GM23338 (cell line): ENCODE measurements around the gene RAB31. TPM values are rescaled to one million over a fixed set of nuclear protein-coding genes. Genes with fewer than 3 reads are reported as not detected.

Experiments used
- ATAC-seq: fragments of 200-7000 bp; cut with Tn5 transposase; 3 replicates; pipeline ENCODE4 v1.9.1; 2020
- DNase-seq: peaks from one replicate; pipeline ENCODE4 v3.0.0-alpha.2; 2015; ENCODE audit warnings: low spot score
- H2AFZ ChIP-seq: fragments of 200-600 bp; sonication (generic); 2 replicates; pipeline ENCODE4 v1.8.0; 2016; ENCODE audit warnings: antibody characterized with exemption, mild to moderate bottlenecking, moderate library complexity
- H3F3A ChIP-seq: fragments of 200-600 bp; sonication (generic); replicated peaks from 2 replicates; pipeline ENCODE4 v1.8.0; 2017; ENCODE audit warnings: antibody characterized with exemption, mixed run types, low read depth
- H3K27ac ChIP-seq: fragments of 200-600 bp; sonication (generic); 2 replicates; pipeline ENCODE4 v1.6.1; 2016; ENCODE audit warnings: low read depth
- H3K27me3 ChIP-seq: fragments of 200-600 bp; sonication (generic); 2 replicates; pipeline ENCODE4 v1.8.0; 2016; ENCODE audit warnings: mild to moderate bottlenecking, mixed run types, moderate library complexity; ENCODE audit not compliant: insufficient read depth
- H3K36me3 ChIP-seq: fragments of 200-600 bp; sonication (generic); 2 replicates; pipeline ENCODE4 v1.8.0; 2016; ENCODE audit warnings: mild to moderate bottlenecking; ENCODE audit not compliant: insufficient read depth
- H3K4me1 ChIP-seq: fragments of 200-600 bp; sonication (generic); 2 replicates; pipeline ENCODE4 v1.8.0; 2016; ENCODE audit warnings: mild to moderate bottlenecking, moderate library complexity; ENCODE audit not compliant: insufficient read depth
- H3K4me2 ChIP-seq: fragments of 200-600 bp; sonication (generic); 2 replicates; pipeline ENCODE4 v1.7.1; 2017; ENCODE audit warnings: mixed run types
- H3K4me3 ChIP-seq: fragments of 200-600 bp; sonication (generic); 2 replicates; pipeline ENCODE4 v1.6.1; 2016; ENCODE audit warnings: mixed run types
- H3K79me2 ChIP-seq: fragments of 200-600 bp; sonication (generic); replicated peaks from 2 replicates; pipeline ENCODE4 v1.8.0; 2017; ENCODE audit warnings: mild to moderate bottlenecking; ENCODE audit not compliant: insufficient read depth
- H3K9me2 ChIP-seq: fragments of 200-600 bp; sonication (generic); 2 replicates; pipeline ENCODE4 v1.8.0; 2017; ENCODE audit not compliant: insufficient read depth
- H4K20me1 ChIP-seq: fragments of 200-600 bp; sonication (generic); replicated peaks from 2 replicates; pipeline ENCODE4 v1.8.0; 2017; ENCODE audit warnings: mild to moderate bottlenecking; ENCODE audit not compliant: insufficient read depth
- H3K27ac Mint-ChIP-seq: 2 replicates; pipeline ENCODE4 v1.8.0; 2020; ENCODE audit warnings: inconsistent platforms, mild to moderate bottlenecking, moderate library complexity, mixed read lengths
- H3K27me3 Mint-ChIP-seq: 3 replicates; pipeline ENCODE4 v1.8.0; 2022; ENCODE audit warnings: low read depth, mild to moderate bottlenecking, moderate library complexity, mixed read lengths, inconsistent platforms; ENCODE audit not compliant: insufficient read depth, poor library complexity
- H3K36me3 Mint-ChIP-seq: 3 replicates; pipeline ENCODE4 v1.8.0; 2021; ENCODE audit warnings: low read depth, mild to moderate bottlenecking, inconsistent platforms, moderate library complexity, mixed read lengths
- H3K4me1 Mint-ChIP-seq: 3 replicates; pipeline ENCODE4 v1.8.0; 2020; ENCODE audit warnings: mild to moderate bottlenecking, inconsistent platforms, mixed read lengths
- H3K4me3 Mint-ChIP-seq: 3 replicates; pipeline ENCODE4 v1.8.0; 2021; ENCODE audit warnings: moderate library complexity, mild to moderate bottlenecking, inconsistent platforms, mixed read lengths
- H3K9me3 Mint-ChIP-seq: 3 replicates; pipeline ENCODE4 v1.8.0; 2020; ENCODE audit warnings: moderate library complexity, mild to moderate bottlenecking, inconsistent platforms, mixed read lengths
- CREB1 ChIP-seq: fragments of 250-450 bp; sonication (Bioruptor Pico); IDR thresholded peaks from 2 replicates; pipeline ENCODE4 v1.5.0; 2020; ENCODE audit warnings: low read depth, mild to moderate bottlenecking, moderate library complexity
- EZH2 ChIP-seq: fragments of 200-600 bp; sonication (generic); IDR thresholded peaks from one replicate; pipeline ENCODE4 v1.8.0; 2017; ENCODE audit warnings: antibody characterized with exemption, mild to moderate bottlenecking, low read depth; ENCODE audit not compliant: unreplicated experiment
- EZH2phosphoT487 ChIP-seq: fragments of 200-600 bp; sonication (generic); IDR thresholded peaks from one replicate; pipeline ENCODE4 v1.8.1; 2018; ENCODE audit warnings: antibody characterized with exemption; ENCODE audit not compliant: unreplicated experiment
- JUNB ChIP-seq: IDR thresholded peaks from one replicate; pipeline ENCODE4 v1.6.1; 2016; ENCODE audit warnings: antibody characterized with exemption; ENCODE audit not compliant: unreplicated experiment
- NANOG ChIP-seq: IDR thresholded peaks from 2 replicates; pipeline ENCODE4 v1.6.1; 2016; ENCODE audit warnings: antibody characterized with exemption, borderline replicate concordance
- POLR2AphosphoS5 ChIP-seq: IDR thresholded peaks from 2 replicates; pipeline ENCODE4 v1.6.1; 2016; ENCODE audit warnings: antibody characterized with exemption, low read depth
- REST ChIP-seq: IDR thresholded peaks from one replicate; pipeline ENCODE4 v1.6.1; 2018; ENCODE audit warnings: antibody characterized with exemption; ENCODE audit not compliant: unreplicated experiment
- STAT1 ChIP-seq: IDR thresholded peaks from one replicate; pipeline ENCODE4 v1.6.1; 2016; ENCODE audit warnings: antibody characterized with exemption; ENCODE audit not compliant: unreplicated experiment
- ZNF114 ChIP-seq: fragments of 250-450 bp; sonication (Bioruptor Pico); IDR thresholded peaks from 2 replicates; pipeline ENCODE4 v1.5.0; 2020; ENCODE audit warnings: mild to moderate bottlenecking, moderate library complexity
- ZNF331 ChIP-seq: fragments of 250-450 bp; sonication (Bioruptor Pico); IDR thresholded peaks from 2 replicates; pipeline ENCODE4 v1.5.0; 2020; ENCODE audit warnings: low read depth, mild to moderate bottlenecking, moderate library complexity
- polyA plus RNA-seq: library from polyadenylated mRNA; unstranded; fragments of >200 nt; fragmentation: Nextera tagmentation; extraction: Ambion mirVana; gene quantifications from 2 replicates; pipeline ENCODE4 v1.2.1, GENCODE V29; 2016
- total RNA-seq: library from RNA; depleted of rRNA; stranded (reverse); fragments of >200 nt; shearing (Covaris generic); gene quantifications from 2 replicates; pipeline ENCODE4 v1.2.3, GENCODE V29; 2014
- TF ChIP-seq, protein P1 (sequence below): IDR thresholded peaks from 2 replicates; pipeline ENCODE4 v1.6.1; 2016; ENCODE audit warnings: antibody characterized with exemption
- TF ChIP-seq, protein P2 (sequence below): fragments of 250-450 bp; sonication (Bioruptor Pico); IDR thresholded peaks from 2 replicates; pipeline ENCODE4 v1.5.0; 2020; ENCODE audit warnings: mild to moderate bottlenecking, moderate library complexity
- TF ChIP-seq, protein P3 (sequence below), 2 experiments: fragments of 200-600 bp in 1 of 2; sonication (generic) in 1 of 2; conservative IDR thresholded peaks; 2 replicates each; pipeline versions ENCODE4 v1.5.1 to v1.6.1; 2016 to 2017; ENCODE audit warnings: antibody characterized with exemption in 2 of 2, low read depth in 2 of 2, mild to moderate bottlenecking in 2 of 2, moderate library complexity in 1 of 2

Gene RAB31
- total and polyA plus RNA-seq, 2 experiments from 2014 or later = 33.8 to 46.1 TPM

GRCh38 chr18:9848170-9848879, 140.2 kb downstream of the RAB31 start:
- TF ChIP-seq EZH2phosphoT487 = no peak
- TF ChIP-seq ZNF114 (CRISPR knock-in tag) = no peak
- no peak for TF ChIP-seq JUNB
- TF ChIP-seq, protein P1, sequence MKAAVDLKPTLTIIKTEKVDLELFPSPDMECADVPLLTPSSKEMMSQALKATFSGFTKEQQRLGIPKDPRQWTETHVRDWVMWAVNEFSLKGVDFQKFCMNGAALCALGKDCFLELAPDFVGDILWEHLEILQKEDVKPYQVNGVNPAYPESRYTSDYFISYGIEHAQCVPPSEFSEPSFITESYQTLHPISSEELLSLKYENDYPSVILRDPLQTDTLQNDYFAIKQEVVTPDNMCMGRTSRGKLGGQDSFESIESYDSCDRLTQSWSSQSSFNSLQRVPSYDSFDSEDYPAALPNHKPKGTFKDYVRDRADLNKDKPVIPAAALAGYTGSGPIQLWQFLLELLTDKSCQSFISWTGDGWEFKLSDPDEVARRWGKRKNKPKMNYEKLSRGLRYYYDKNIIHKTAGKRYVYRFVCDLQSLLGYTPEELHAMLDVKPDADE = no peak
- TF ChIP-seq NANOG = no peak
- TF ChIP-seq, protein P2, sequence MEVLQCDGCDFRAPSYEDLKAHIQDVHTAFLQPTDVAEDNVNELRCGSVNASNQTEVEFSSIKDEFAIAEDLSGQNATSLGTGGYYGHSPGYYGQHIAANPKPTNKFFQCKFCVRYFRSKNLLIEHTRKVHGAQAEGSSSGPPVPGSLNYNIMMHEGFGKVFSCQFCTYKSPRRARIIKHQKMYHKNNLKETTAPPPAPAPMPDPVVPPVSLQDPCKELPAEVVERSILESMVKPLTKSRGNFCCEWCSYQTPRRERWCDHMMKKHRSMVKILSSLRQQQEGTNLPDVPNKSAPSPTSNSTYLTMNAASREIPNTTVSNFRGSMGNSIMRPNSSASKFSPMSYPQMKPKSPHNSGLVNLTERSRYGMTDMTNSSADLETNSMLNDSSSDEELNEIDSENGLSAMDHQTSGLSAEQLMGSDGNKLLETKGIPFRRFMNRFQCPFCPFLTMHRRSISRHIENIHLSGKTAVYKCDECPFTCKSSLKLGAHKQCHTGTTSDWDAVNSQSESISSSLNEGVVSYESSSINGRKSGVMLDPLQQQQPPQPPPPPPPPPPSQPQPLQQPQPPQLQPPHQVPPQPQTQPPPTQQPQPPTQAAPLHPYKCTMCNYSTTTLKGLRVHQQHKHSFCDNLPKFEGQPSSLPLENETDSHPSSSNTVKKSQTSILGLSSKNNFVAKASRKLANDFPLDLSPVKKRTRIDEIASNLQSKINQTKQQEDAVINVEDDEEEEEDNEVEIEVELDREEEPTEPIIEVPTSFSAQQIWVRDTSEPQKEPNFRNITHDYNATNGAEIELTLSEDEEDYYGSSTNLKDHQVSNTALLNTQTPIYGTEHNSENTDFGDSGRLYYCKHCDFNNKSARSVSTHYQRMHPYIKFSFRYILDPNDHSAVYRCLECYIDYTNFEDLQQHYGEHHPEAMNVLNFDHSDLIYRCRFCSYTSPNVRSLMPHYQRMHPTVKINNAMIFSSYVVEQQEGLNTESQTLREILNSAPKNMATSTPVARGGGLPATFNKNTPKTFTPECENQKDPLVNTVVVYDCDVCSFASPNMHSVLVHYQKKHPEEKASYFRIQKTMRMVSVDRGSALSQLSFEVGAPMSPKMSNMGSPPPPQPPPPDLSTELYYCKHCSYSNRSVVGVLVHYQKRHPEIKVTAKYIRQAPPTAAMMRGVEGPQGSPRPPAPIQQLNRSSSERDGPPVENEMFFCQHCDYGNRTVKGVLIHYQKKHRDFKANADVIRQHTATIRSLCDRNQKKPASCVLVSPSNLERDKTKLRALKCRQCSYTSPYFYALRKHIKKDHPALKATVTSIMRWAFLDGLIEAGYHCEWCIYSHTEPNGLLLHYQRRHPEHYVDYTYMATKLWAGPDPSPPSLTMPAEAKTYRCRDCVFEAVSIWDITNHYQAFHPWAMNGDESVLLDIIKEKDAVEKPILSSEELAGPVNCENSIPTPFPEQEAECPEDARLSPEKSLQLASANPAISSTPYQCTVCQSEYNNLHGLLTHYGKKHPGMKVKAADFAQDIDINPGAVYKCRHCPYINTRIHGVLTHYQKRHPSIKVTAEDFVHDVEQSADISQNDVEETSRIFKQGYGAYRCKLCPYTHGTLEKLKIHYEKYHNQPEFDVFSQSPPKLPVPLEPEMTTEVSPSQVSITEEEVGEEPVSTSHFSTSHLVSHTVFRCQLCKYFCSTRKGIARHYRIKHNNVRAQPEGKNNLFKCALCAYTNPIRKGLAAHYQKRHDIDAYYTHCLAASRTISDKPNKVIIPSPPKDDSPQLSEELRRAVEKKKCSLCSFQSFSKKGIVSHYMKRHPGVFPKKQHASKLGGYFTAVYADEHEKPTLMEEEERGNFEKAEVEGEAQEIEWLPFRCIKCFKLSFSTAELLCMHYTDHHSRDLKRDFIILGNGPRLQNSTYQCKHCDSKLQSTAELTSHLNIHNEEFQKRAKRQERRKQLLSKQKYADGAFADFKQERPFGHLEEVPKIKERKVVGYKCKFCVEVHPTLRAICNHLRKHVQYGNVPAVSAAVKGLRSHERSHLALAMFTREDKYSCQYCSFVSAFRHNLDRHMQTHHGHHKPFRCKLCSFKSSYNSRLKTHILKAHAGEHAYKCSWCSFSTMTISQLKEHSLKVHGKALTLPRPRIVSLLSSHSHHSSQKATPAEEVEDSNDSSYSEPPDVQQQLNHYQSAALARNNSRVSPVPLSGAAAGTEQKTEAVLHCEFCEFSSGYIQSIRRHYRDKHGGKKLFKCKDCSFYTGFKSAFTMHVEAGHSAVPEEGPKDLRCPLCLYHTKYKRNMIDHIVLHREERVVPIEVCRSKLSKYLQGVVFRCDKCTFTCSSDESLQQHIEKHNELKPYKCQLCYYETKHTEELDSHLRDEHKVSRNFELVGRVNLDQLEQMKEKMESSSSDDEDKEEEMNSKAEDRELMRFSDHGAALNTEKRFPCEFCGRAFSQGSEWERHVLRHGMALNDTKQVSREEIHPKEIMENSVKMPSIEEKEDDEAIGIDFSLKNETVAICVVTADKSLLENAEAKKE (CRISPR knock-in tag) = no peak
- TF ChIP-seq EZH2 = no peak
- no peak for TF ChIP-seq POLR2AphosphoS5
- TF ChIP-seq ZNF331 (CRISPR knock-in tag) = no peak
- TF ChIP-seq REST = no peak
- TF ChIP-seq STAT1 = no peak
- no peak for TF ChIP-seq CREB1
- TF ChIP-seq, protein P3, sequence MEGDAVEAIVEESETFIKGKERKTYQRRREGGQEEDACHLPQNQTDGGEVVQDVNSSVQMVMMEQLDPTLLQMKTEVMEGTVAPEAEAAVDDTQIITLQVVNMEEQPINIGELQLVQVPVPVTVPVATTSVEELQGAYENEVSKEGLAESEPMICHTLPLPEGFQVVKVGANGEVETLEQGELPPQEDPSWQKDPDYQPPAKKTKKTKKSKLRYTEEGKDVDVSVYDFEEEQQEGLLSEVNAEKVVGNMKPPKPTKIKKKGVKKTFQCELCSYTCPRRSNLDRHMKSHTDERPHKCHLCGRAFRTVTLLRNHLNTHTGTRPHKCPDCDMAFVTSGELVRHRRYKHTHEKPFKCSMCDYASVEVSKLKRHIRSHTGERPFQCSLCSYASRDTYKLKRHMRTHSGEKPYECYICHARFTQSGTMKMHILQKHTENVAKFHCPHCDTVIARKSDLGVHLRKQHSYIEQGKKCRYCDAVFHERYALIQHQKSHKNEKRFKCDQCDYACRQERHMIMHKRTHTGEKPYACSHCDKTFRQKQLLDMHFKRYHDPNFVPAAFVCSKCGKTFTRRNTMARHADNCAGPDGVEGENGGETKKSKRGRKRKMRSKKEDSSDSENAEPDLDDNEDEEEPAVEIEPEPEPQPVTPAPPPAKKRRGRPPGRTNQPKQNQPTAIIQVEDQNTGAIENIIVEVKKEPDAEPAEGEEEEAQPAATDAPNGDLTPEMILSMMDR (conservative IDR thresholded peaks at IDR 0.05; ENCODE audit: low read depth in 2 of 2) = no peak
- Mint-ChIP-seq H3K4me1 (peaks cover 24% of the 10 kb centered on the region), H3K27ac (no peak overlapping the region), H3K36me3 (peaks cover 3% of the 10 kb centered on the region; the same call in 2 of the 3 replicates), H3K27me3 (peaks cover 2% of the 10 kb centered on the region), H3K4me3 (no peak overlapping the region), H3K9me3 (peaks cover 8% of the 10 kb centered on the region; the same call in 2 of the 3 replicates)
- Histone ChIP-seq H3K4me1 (peaks cover 12% of the 10 kb centered on the region), H2AFZ (no peak overlapping the region), H3K27ac (no peak overlapping the region), H3K27me3 (no peaks in the 10 kb centered on the region), H3K9me2 (no peaks in the 10 kb centered on the region), H4K20me1 (no peaks in the 10 kb centered on the region), H3K79me2 (no peaks in the 10 kb centered on the region), H3K4me3 (no peak overlapping the region), H3K4me2 (no peak overlapping the region), H3K36me3 (no peaks in the 10 kb centered on the region; the same call in 1 of the 2 replicates), H3F3A (0 out of 2 replicates have a peak, but pooled peaks cover 3% of the 10 kb centered on the region)
- no peak for DNase-seq
- ATAC-seq = no peak
